IMR-90 (cell line): ENCODE results near the gene DNM3. TPM values are rescaled to one million over a fixed set of nuclear protein-coding genes. Genes with fewer than 3 reads are reported as not detected.

Source experiments
- ATAC-seq: fragments of 200-7000 bp; cut with Tn5 transposase; 2 replicates; pipeline ENCODE4 v1.9.1; 2020; ENCODE audit warnings: low read depth, mild to moderate bottlenecking, moderate library complexity
- BruUV-seq: library from RNA; stranded (reverse); fragments of 400-500 nt; replicated peaks from 2 replicates; lab custom pipeline; 2021; lab: Mats Ljungman, UMichigan
- CTCF ChIA-PET: fragments of 300-600 bp; formaldehyde crosslinking; extraction: SDS; loops from one replicate; lab custom pipeline; 2021; ENCODE audit warnings: antibody characterized with exemption; lab: Yijun Ruan, JAX
- POLR2A ChIA-PET: fragments of 300-600 bp; sonication (Branson Sonifier 250); formaldehyde crosslinking; loops from one replicate; lab custom pipeline; 2022; ENCODE audit warnings: antibody characterized with exemption; ENCODE audit not compliant: unreplicated experiment; lab: Charles Lee
- DNase-seq: peaks from one replicate; pipeline ENCODE4 v3.0.0; 2013
- H2AFZ ChIP-seq: replicated peaks from 2 replicates; pipeline ENCODE3; 2013; ENCODE audit warnings: low read length, mild to moderate bottlenecking; ENCODE audit not compliant: poor library complexity
- H2AK5ac ChIP-seq: 2 replicates; pipeline ENCODE4 v1.6.1; 2013; ENCODE audit warnings: low read depth, low read length, inconsistent platforms
- H2AK9ac ChIP-seq: replicated peaks from 2 replicates; pipeline ENCODE3; 2013; ENCODE audit warnings: mild to moderate bottlenecking, low read depth, low read length, moderate library complexity; ENCODE audit not compliant: poor library complexity
- H2BK120ac ChIP-seq: 2 replicates; pipeline ENCODE4 v1.6.1; 2013; ENCODE audit warnings: low read depth, low read length, inconsistent platforms
- H2BK15ac ChIP-seq: 3 replicates; pipeline ENCODE4 v1.6.1; 2013; ENCODE audit warnings: low read depth, low read length, inconsistent platforms
- H2BK20ac ChIP-seq: 2 replicates; pipeline ENCODE4 v1.6.1; 2013; ENCODE audit warnings: low read depth, mild to moderate bottlenecking, inconsistent platforms, low read length, moderate library complexity
- H2BK5ac ChIP-seq: 2 replicates; pipeline ENCODE4 v1.6.1; 2013; ENCODE audit warnings: mild to moderate bottlenecking, low read depth, low read length, inconsistent platforms; ENCODE audit not compliant: poor library complexity, severe bottlenecking
- H3K14ac ChIP-seq: replicated peaks from 2 replicates; pipeline ENCODE4 v1.6.1; 2013; ENCODE audit warnings: low read depth, low read length, inconsistent platforms
- H3K18ac ChIP-seq: 2 replicates; pipeline ENCODE4 v1.6.1; 2013; ENCODE audit warnings: low read depth, low read length, control low read depth
- H3K23ac ChIP-seq: 2 replicates; pipeline ENCODE4 v1.6.1; 2013; ENCODE audit warnings: low read depth, low read length, inconsistent platforms
- H3K27ac ChIP-seq: 2 replicates; pipeline ENCODE4 v1.5.1; 2013; ENCODE audit warnings: mild to moderate bottlenecking, control low read depth, low read length; ENCODE audit not compliant: insufficient read depth
- H3K27me3 ChIP-seq: 2 replicates; pipeline ENCODE4 v1.6.1; 2013; ENCODE audit warnings: low read length; ENCODE audit not compliant: control insufficient read depth, insufficient read depth
- H3K36me3 ChIP-seq: 2 replicates; pipeline ENCODE4 v1.6.1; 2013; ENCODE audit warnings: low read length, mixed read lengths; ENCODE audit not compliant: control insufficient read depth, insufficient read depth
- H3K4ac ChIP-seq: 2 replicates; pipeline ENCODE4 v1.6.1; 2013; ENCODE audit warnings: low read depth, low read length, inconsistent platforms
- H3K4me1 ChIP-seq: 2 replicates; pipeline ENCODE4 v1.6.1; 2013; ENCODE audit warnings: low read length, mixed read lengths; ENCODE audit not compliant: control insufficient read depth, insufficient read depth
- H3K4me2 ChIP-seq: 2 replicates; pipeline ENCODE4 v1.6.1; 2013; ENCODE audit warnings: low read depth, mild to moderate bottlenecking, control low read depth, low read length, moderate library complexity
- H3K4me3 ChIP-seq: 2 replicates; pipeline ENCODE4 v1.5.1; 2013; ENCODE audit warnings: low read depth, mild to moderate bottlenecking, control low read depth, low read length, moderate library complexity; ENCODE audit not compliant: insufficient read depth
- H3K56ac ChIP-seq: 2 replicates; pipeline ENCODE4 v1.6.1; 2013; ENCODE audit warnings: low read length, inconsistent platforms; ENCODE audit not compliant: insufficient read depth; ENCODE audit errors: extremely low read depth
- H3K79me1 ChIP-seq, 2 experiments: 2 replicates each; pipeline ENCODE4 v1.6.1; 2013; ENCODE audit warnings: low read length in 2 of 2, inconsistent platforms in 1 of 2, low read depth in 1 of 2
- H3K9ac ChIP-seq: 2 replicates; pipeline ENCODE4 v1.6.1; 2013; ENCODE audit warnings: low read depth, low read length, control low read depth
- H3K9me1 ChIP-seq: 2 replicates; pipeline ENCODE4 v1.6.1; 2013; ENCODE audit warnings: low read length, inconsistent platforms; ENCODE audit not compliant: insufficient read depth
- H3K9me3 ChIP-seq: 2 replicates; pipeline ENCODE4 v1.6.1; 2013; ENCODE audit warnings: low read length; ENCODE audit not compliant: control insufficient read depth, insufficient read depth
- H4K20me1 ChIP-seq: 2 replicates; pipeline ENCODE4 v1.6.1; 2013; ENCODE audit warnings: low read length, inconsistent platforms; ENCODE audit not compliant: insufficient read depth
- H4K5ac ChIP-seq: 2 replicates; pipeline ENCODE4 v1.6.1; 2013; ENCODE audit warnings: mild to moderate bottlenecking, low read depth, low read length, control low read depth
- H4K8ac ChIP-seq, 2 experiments: 2 replicates each; pipeline ENCODE4 v1.6.1; 2013; ENCODE audit warnings: low read depth in 2 of 2, low read length in 2 of 2, control low read depth in 1 of 2, inconsistent platforms in 1 of 2
- H4K91ac ChIP-seq: 2 replicates; pipeline ENCODE4 v1.6.1; 2013; ENCODE audit warnings: low read depth, low read length, inconsistent platforms; ENCODE audit not compliant: insufficient read depth
- BHLHE40 ChIP-seq: fragments of 150-350 bp; IDR thresholded peaks from 2 replicates; pipeline ENCODE4 v1.6.1; 2016; ENCODE audit warnings: mild to moderate bottlenecking, low read depth, low read length
- CEBPB ChIP-seq: IDR thresholded peaks from 2 replicates; pipeline ENCODE4 v1.6.1; 2012; ENCODE audit warnings: low read depth, low read length, improper control_type of control experiment
- CHD1 ChIP-seq: IDR thresholded peaks from 2 replicates; pipeline ENCODE4 v1.6.1; 2012; ENCODE audit warnings: low read depth, low read length, improper control_type of control experiment
- CTCF ChIP-seq: conservative IDR thresholded peaks from 2 replicates; pipeline ENCODE4 v1.5.1; 2012; ENCODE audit warnings: mild to moderate bottlenecking, low read depth, low read length, improper control_type of control experiment
- ELK1 ChIP-seq: fragments of 150-350 bp; IDR thresholded peaks from 2 replicates; pipeline ENCODE4 v1.6.1; 2016; ENCODE audit warnings: low read depth, mild to moderate bottlenecking, low read length, moderate library complexity, borderline replicate concordance
- FOS ChIP-seq: fragments of 150-350 bp; IDR thresholded peaks from 2 replicates; pipeline ENCODE4 v1.6.1; 2016; ENCODE audit warnings: low read depth, low read length
- MAFK ChIP-seq: IDR thresholded peaks from 2 replicates; pipeline ENCODE4 v1.6.1; 2012; ENCODE audit warnings: low read depth, low read length, improper control_type of control experiment
- MAZ ChIP-seq: IDR thresholded peaks from 2 replicates; pipeline ENCODE4 v1.6.1; 2012; ENCODE audit warnings: low read depth, mild to moderate bottlenecking, low read length, improper control_type of control experiment, moderate library complexity, borderline replicate concordance
- MXI1 ChIP-seq: IDR thresholded peaks from 2 replicates; pipeline ENCODE4 v1.6.1; 2012; ENCODE audit warnings: low read depth, mild to moderate bottlenecking, low read length, moderate library complexity, borderline replicate concordance
- NFE2L2 ChIP-seq: fragments of 150-350 bp; IDR thresholded peaks from 2 replicates; pipeline ENCODE4 v1.6.1; 2016; ENCODE audit warnings: low read depth, mild to moderate bottlenecking, low read length
- POLR2A ChIP-seq: IDR thresholded peaks from 2 replicates; pipeline ENCODE4 v1.6.1; 2012; ENCODE audit warnings: mild to moderate bottlenecking, low read depth, low read length
- RAD21 ChIP-seq: IDR thresholded peaks from 2 replicates; pipeline ENCODE4 v1.6.1; 2012; ENCODE audit warnings: low read length, improper control_type of control experiment
- RCOR1 ChIP-seq: IDR thresholded peaks from 2 replicates; pipeline ENCODE4 v1.6.1; 2012; ENCODE audit warnings: mild to moderate bottlenecking, low read length, improper control_type of control experiment; ENCODE audit not compliant: insufficient replicate concordance
- RFX5 ChIP-seq: IDR thresholded peaks from 2 replicates; pipeline ENCODE4 v1.8.0; 2012; ENCODE audit warnings: low read depth, mild to moderate bottlenecking, low read length, moderate library complexity
- SMC3 ChIP-seq: fragments of 150-350 bp; IDR thresholded peaks from 2 replicates; pipeline ENCODE4 v1.6.1; 2016; ENCODE audit warnings: low read depth, mild to moderate bottlenecking, antibody characterized with exemption, low read length, moderate library complexity
- USF2 ChIP-seq: fragments of 150-350 bp; IDR thresholded peaks from 2 replicates; pipeline ENCODE4 v1.6.1; 2017; ENCODE audit warnings: mild to moderate bottlenecking, antibody characterized with exemption, low read length, low read depth
- WGBS, 2 experiments: methylation state at CpG; one replicate each; pipeline versions ENCODE4 v1.1.5 to v1.1.7; 2013; ENCODE audit warnings: missing lambda C conversion rate in 2 of 2; ENCODE audit not compliant: insufficient read length in 1 of 2; ENCODE audit errors: extremely low coverage in 2 of 2; 5-methylcytosine and 5-hydroxymethylcytosine counted together
- dilution Hi-C: fragments of 300-500 bp; cut with HindIII; formaldehyde crosslinking; loops from one replicate; pipeline ENCODE4 v1.14.3; 2018; ENCODE audit warnings: low sequenced_read_pairs; ENCODE audit not compliant: unreplicated experiment
- in situ Hi-C: fragments of 300-500 bp; cut with MboI; formaldehyde crosslinking; loops from 3 replicates; pipeline ENCODE4 v1.14.3; 2019; ENCODE audit warnings: low sequenced_read_pairs, inconsistent platforms, mixed read lengths
- intact Hi-C: fragments of 100-400 bp; cut with micrococcal nuclease; formaldehyde crosslinking; loops from 2 replicates; pipeline ENCODE4 v1.10.0; 2022
- polyA plus RNA-seq, 3 experiments: library from polyadenylated mRNA; depleted of rRNA; stranded (reverse); fragments of >200 nt; gene quantifications; 2 replicates each; pipeline ENCODE4 v1.2.3, GENCODE V29; 2012; ENCODE audit warnings: low replicate concordance in 1 of 3
- total RNA-seq: library from RNA; depleted of rRNA; stranded (reverse); fragments of >200 nt; gene quantifications from 2 replicates; pipeline ENCODE4 v1.2.3, GENCODE V29; 2012

DNM3 gene
- total and polyA plus RNA-seq, 2 of the 4 experiments (the other 2 are of a cell fraction), result 0.36 TPM

- intact Hi-C loops (no loop called here), in situ Hi-C loops (no loop called here), dilution Hi-C loops (no loop called here)
- H3K27me3 ChIP-seq, result no peaks in the 10 kb centered on the region
- H3K56ac ChIP-seq, result no peak overlapping the region
- peak overlapping the region; percentile 76 for H3K4ac ChIP-seq
- H2AFZ ChIP-seq, result peak overlapping the region; percentile 54
- H4K20me1 ChIP-seq, result no peaks in the 10 kb centered on the region
- peak overlapping the region; percentile 70 for H2BK120ac ChIP-seq
- H2BK5ac ChIP-seq, result peak overlapping the region; percentile 17
- ChIA-PET CTCF (interaction anchor here (0.6 to 1.5 kb wide), 2 partner anchors 8 to 176 kb away, joined by 3 to 5 read pairs; no protein-coding TSS in a partner anchor), POLR2A (no interaction called here)
- peak overlapping the region; percentile 79; the same call in 2 of the 3 replicates for H2BK15ac ChIP-seq
- H3K4me2 ChIP-seq, result peak overlapping the region; percentile 59; the same call in 1 of the 2 replicates
- peak overlapping the region in 1 of 2 experiments; percentile 66; a peak in 1 of 4 replicates for H4K8ac ChIP-seq
- DNase-seq (no peak), ATAC-seq (no peak)
- no peaks in the 10 kb centered on the region for H3K79me1 ChIP-seq
- peak overlapping the region; percentile 46; the same call in 1 of the 2 replicates for H3K27ac ChIP-seq
- peak overlapping the region; percentile 88 for H2BK20ac ChIP-seq
- peak overlapping the region; percentile 83 for H3K23ac ChIP-seq
- WGBS, 2 experiments, result no CpG with 5 or more reads among the region's 1 CpG
- H4K91ac ChIP-seq, result peak overlapping the region; percentile 66; the same call in 1 of the 2 replicates
- H3K9me3 ChIP-seq, result no peaks in the 10 kb centered on the region
- peak overlapping the region; percentile 37 for H3K18ac ChIP-seq
- no peak for TF ChIP-seq SMC3
- no peak for TF ChIP-seq BHLHE40
- TF ChIP-seq NFE2L2, result no peak
- TF ChIP-seq RCOR1, result no peak
- no peak for TF ChIP-seq CEBPB
- no peak for TF ChIP-seq MXI1
- no peak for TF ChIP-seq FOS
- no peak for TF ChIP-seq RAD21
- TF ChIP-seq CHD1, result no peak
- no peak for TF ChIP-seq MAFK
- no peak for TF ChIP-seq RFX5
- TF ChIP-seq MAZ, result no peak
- no peak for TF ChIP-seq CTCF
- no peak for TF ChIP-seq POLR2A
- no peak for TF ChIP-seq ELK1
- TF ChIP-seq USF2, result no peak
- no peaks in the 10 kb centered on the region for H3K36me3 ChIP-seq
- H3K9me1 ChIP-seq, result peaks cover 4% of the 10 kb centered on the region; the same call in 1 of the 2 replicates
- H3K4me3 ChIP-seq, result no peak overlapping the region
- no TSS peak for BruUV-seq
- peak overlapping the region; percentile 10 for H2AK5ac ChIP-seq
- peak overlapping the region; percentile 86 for H3K14ac ChIP-seq
- no peak overlapping the region for H3K9ac ChIP-seq
- peak overlapping the region; percentile 39; the same call in 1 of the 2 replicates for H4K5ac ChIP-seq
- peaks cover 12% of the 10 kb centered on the region for H3K4me1 ChIP-seq
- no peak overlapping the region for H2AK9ac ChIP-seq
Measured at GRCh38 chr1:172382406-172382805, 541.1 kb downstream of the DNM3 start.
